GM18907 (cell line): ENCODE data around the gene EFNA1.
"Not testable (repeated sequence)": the region's sequence is repeated elsewhere in the genome, so short reads cannot be mapped to it uniquely, and the experiment has no call there.

Experiments used
- ATAC-seq: cut with Tn5 transposase; IDR thresholded peaks from one replicate; pipeline ENCODE4 v1.9.1; 2021; ENCODE audit warnings: mild to moderate bottlenecking, moderate library complexity; ENCODE audit not compliant: unreplicated experiment

EFNA1 gene

GRCh38 chr1:155092131-155092530, 35.5 kb upstream of the EFNA1 start:
- ATAC-seq, result no peak

DNA sequence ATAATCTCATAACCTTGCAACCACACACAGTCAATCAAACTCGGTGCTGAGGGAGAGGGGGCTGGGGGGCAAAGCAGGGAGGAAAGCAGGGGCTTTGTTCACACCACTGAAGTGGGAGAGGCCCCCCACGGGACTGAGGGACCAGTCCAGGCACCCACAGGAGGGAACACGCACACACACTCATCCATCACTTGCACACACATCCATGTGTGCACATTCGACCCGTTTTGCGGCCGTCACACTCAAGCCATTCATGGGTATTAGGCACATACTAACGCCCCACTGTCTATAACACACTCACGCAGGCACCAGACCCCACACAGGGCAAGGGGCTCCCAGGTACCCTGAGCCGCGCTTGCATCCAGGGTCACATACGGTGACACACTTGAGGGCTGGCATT, 35.0 kb upstream of the EFNA1 start:
- ATAC-seq, result no peak

DNA sequence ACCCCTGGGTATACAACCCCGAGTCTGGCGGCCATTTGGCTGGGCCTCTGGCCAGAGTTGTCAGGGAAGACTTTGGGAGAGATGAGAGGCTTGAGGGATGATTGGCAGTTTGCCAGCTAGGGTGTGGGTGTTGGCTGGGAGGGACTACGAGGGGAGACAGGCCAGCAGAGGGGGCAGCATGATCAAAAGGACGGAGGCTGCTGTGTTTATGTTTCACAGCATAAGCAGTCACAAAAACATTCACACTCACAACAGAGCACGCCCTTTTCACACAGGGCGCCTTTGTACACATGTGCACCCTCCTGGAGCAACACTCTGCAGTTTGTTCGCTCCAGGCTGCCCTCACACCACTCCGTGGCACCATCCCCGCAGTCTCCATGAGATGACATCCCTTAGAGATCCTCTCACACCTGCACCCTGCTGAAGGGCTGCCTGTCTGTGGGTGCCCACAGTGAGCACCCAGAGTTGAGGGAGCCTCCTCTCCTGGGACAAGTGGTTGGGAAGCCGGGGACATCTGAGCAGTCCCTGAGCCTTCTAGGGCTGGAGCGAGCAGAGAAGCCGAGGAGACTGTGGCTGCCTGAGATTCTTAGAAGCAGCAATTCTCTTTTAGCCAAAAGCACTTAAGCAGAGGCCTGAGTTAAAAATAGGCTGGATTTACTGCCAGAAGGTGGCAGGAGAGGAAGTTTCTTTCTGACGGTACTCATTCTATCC, 33.6 kb upstream of the EFNA1 start:
- ATAC-seq, result no peak

DNA sequence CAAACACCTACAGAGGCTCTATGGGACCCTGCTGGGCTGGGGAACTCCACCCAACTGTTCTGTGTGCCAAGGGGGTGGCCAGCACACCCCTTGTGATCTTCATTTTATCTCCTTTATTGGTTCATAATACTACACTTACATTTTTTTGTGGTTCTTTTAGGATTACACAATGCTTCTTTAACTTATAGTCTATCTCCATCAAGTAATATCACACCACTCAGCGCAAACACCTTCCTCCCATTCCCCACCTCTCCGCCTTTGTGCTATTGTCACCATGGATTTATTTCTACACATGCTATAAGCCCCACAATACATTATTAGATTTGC, 33.1 kb upstream of the EFNA1 start:
- no peak for ATAC-seq

- ATAC-seq, result no peak
These were observed 28.3 kb upstream of the EFNA1 start for GRCh38 chr1:155099331-155099730.

- ATAC-seq, result no peak
These were observed 24.4 kb upstream of the EFNA1 start for GRCh38 chr1:155103325-155103724.

DNA sequence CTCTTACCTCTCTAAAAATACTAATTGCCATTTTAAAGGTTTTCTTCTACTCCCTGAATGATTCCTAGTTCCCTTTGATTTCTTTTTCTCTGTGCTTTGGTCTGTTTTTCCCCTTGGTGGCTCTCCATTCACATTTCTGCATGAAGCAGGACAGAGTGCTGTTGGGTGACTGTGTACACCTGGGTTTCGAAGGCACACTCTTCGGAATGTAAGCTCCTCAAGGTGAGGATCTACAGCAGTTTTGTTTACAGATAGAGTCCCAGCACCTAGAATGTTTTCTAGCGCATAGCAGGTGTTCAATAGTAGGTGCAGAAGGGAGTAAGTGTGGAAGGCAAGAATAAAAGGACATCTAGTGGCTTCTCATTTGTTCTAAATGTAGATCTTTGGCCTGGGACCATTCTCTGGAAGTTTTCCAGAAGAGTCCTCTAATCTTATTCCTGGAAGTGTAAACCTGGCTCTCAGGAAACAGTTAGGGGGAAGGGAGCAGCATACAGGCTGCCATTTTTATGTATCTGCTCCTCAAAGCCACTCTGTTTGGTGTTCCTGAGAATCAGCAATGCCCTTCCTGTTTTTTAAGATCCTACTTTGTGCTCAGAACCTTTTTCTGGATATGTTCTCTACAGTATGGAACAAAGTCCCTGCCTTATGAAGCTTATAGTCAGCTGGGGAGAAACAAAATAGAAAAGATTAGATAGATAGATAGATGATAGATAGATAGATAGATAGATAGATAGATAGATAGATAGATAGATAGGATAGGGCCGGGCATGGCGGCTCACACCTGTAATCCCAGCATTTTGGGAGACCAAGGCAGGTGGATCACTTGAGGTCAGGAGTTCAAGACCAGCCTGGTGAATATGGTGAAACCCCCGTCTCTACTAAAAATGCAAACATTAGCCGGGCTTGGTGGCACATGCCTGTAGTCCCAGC, 22.8 kb upstream of the EFNA1 start:
- ATAC-seq, result no peak

GRCh38 chr1:155105604-155106011, 22.1 kb upstream of the EFNA1 start:
- ATAC-seq, result no peak

DNA sequence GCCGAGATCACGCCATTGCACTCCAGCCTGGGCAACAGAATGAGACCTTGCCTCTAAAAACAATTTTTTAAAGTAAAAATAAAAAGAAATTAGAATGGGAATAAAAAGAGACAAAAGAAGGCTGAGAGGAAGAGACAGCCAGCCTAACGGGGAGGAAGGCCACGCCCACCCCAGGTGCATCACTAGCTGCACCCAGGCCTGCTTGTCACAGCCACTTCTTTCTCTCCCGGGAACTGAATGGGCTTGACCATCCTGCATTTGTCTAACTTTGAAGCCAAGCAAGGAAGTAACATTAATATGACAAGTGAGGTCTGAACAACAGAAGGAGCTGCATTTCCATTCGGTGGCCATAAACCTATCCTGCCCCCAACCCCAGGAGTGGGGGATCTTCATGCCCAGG, 20.8 kb upstream of the EFNA1 start:
- ATAC-seq, result no peak

- ATAC-seq, result no peak
These were observed 20.1 kb upstream of the EFNA1 start for GRCh38 chr1:155107309-155108264.

DNA sequence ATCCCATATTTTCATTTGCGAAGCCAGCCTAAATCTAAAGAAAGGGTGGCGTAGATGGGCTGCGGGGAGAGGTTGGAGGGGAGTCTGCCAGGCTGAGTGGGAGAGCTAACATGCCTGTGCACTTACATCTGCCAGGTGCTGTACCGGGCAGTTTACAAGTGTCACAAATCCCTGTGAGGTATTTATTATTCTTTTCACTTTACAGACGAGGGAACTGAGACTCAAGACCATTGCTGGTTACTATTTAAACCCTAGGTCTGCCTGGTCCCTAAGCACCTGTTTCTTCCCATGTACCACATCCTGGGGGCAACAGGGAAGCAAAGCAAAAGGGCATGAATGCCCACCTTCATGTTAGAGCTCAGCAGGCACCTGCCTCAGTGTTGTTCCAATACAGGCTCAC, 19.4 kb upstream of the EFNA1 start:
- ATAC-seq, result no peak

- no peak for ATAC-seq
These were observed 17.3 kb upstream of the EFNA1 start for GRCh38 chr1:155110381-155110780.

DNA sequence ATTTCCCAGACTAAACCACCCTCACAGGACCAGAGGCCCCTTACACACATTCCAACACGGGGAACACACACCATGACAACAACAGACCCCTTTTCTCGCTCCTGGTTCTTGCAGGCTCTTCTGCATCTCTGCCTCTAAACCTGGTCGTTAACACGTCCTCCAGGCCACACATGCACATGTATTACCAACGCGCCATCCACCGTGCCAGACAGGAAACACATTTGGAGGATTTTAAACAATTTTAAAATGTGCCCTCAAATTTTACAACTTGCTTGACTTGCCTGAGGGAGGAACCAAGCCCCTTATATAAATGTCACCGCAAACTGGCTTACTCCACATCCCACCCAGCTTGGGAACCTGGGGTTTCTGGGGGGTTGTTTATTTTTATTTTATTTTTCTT, 16.9 kb upstream of the EFNA1 start:
- no peak for ATAC-seq

- no peak for ATAC-seq
These were observed 14.2 kb upstream of the EFNA1 start for GRCh38 chr1:155113450-155113980.

GRCh38 chr1:155116113-155116764, 11.4 kb upstream of the EFNA1 start:
- no peak for ATAC-seq

DNA sequence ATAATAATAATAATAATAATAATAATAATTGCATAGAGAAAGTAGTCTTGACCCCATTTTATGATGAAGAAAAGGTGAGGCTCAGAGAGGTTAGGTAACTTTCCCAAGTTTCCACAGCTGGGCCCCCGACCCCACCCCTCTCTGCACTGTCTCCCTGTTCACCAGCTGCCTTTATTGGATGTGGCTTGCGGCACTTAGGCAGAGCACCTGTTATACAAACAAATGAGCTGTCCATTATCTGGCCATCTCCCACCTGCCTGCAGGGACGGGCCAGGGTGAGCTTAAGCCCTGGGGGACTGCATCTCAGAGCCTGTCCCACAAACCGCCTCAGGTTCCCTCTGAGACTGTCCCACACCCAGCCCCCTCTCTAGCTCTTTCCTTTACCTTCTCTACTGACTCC, 10.1 kb upstream of the EFNA1 start:
- no peak for ATAC-seq

- not testable (repeated sequence) for ATAC-seq
These were observed 9.6 kb upstream of the EFNA1 start for GRCh38 chr1:155118090-155118489.

DNA sequence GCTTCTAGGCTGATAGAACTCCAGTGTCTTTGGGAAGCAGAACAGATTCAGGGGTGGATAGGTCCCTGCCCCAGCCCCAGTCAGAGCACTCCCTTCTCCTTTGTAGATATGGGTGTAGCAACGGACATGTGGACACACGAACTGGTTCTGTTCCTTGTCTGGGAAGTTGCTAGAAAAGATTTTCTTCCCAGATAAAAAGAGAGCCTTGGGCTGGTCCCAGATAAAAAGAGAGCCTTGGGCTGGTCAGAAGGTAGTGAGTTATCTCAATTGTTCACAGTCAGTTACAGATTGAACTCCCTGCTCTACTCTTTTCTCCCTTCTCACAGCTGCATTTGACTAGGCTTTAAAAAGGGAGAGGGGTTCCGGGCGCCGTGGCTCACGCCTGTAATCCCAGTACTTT, 7.4 kb upstream of the EFNA1 start:
- no peak for ATAC-seq

GRCh38 chr1:155121249-155121648, 6.4 kb upstream of the EFNA1 start:
- ATAC-seq, result no peak

GRCh38 chr1:155122308-155122707, 5.4 kb upstream of the EFNA1 start:
- no peak for ATAC-seq
